Subcutaneous abdominal adipose tissue (tissue), 5 donors: Measurements from ENCODE around the gene ZFYVE28.

Source experiments
- H3K27ac ChIP-seq: one replicate; pipeline ENCODE4 v1.7.0; 2013; ENCODE audit warnings: low read depth, mild to moderate bottlenecking, inconsistent platforms, low read length, moderate library complexity
- H3K27me3 ChIP-seq, 5 donors: one replicate each; pipeline ENCODE4 v1.7.0; 2013; ENCODE audit warnings: low read length in 5 of 5, inconsistent platforms in 1 of 5; ENCODE audit not compliant: control insufficient read depth in 5 of 5, insufficient read depth in 4 of 5
- H3K36me3 ChIP-seq, 5 donors: one replicate each; pipeline ENCODE4 v1.7.0; 2013; ENCODE audit warnings: low read length in 5 of 5; ENCODE audit not compliant: control insufficient read depth in 5 of 5, insufficient read depth in 5 of 5
- H3K4me1 ChIP-seq, 5 donors: one replicate each; pipeline ENCODE4 v1.7.0; 2013; ENCODE audit warnings: low read length in 5 of 5, mild to moderate bottlenecking in 3 of 5, moderate library complexity in 1 of 5; ENCODE audit not compliant: control insufficient read depth in 5 of 5, insufficient read depth in 5 of 5
- H3K4me3 ChIP-seq, 5 donors: one replicate each; pipeline ENCODE4 v1.7.0; 2013; ENCODE audit warnings: low read length in 5 of 5, low read depth in 1 of 5
- H3K9ac ChIP-seq, 5 donors: one replicate each; pipeline ENCODE4 v1.7.0; 2013; ENCODE audit warnings: low read length in 5 of 5, mild to moderate bottlenecking in 4 of 5, moderate library complexity in 3 of 5
- H3K9me3 ChIP-seq, 5 donors: one replicate each; pipeline ENCODE4 v1.7.0; 2013; ENCODE audit warnings: low read length in 5 of 5; ENCODE audit not compliant: control insufficient read depth in 5 of 5
- donor health status: healthy.
- donor health status: healthy.
- donor health status: healthy.
- donor health status: healthy.
- donor health status: healthy.

The ZFYVE28 gene

DNA sequence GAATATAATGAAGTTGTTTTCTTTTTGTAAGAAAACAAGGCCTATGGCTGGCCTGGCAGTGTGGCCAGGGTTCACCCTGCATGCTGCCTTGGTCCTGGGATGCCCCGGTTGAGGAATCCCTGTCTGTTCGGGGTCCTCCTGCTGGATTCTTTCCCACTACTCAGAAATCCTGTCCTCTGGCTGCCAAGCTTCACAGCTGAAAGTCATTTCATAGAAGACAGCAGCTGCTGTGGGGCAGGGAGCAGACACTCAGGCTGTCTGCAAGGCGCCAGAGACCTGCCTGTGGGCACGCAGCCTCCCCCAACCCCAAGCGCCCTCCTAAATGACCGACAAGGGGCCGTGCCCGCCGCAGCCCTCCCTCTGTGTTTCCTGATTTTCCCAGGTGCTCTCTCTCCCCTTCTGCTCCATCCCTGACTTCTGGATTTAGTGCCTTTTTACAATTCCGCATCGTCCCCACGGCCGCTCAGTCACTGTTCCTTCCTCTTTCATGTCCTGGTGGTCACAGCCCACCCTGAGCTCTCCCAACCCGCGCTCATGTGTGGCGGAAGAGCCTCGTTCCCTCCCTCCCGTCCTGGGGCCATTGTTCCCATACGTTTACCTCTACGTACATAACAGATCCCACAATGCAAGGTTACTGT lies 27.5 kb downstream of the ZFYVE28 start:
- no peak overlapping the region for H3K4me3 ChIP-seq
- peaks cover 0 to 19% (median 11%) of the 10 kb centered on the region in 5 donors for H3K27me3 ChIP-seq
- H3K4me1 ChIP-seq: peaks cover 0 to 18% (median 8%) of the 10 kb centered on the region in 5 donors
- H3K36me3 ChIP-seq: no peaks in the 10 kb centered on the region
- H3K27ac ChIP-seq: no peak overlapping the region
- no peaks in the 10 kb centered on the region for H3K9me3 ChIP-seq
- no peak overlapping the region for H3K9ac ChIP-seq

DNA sequence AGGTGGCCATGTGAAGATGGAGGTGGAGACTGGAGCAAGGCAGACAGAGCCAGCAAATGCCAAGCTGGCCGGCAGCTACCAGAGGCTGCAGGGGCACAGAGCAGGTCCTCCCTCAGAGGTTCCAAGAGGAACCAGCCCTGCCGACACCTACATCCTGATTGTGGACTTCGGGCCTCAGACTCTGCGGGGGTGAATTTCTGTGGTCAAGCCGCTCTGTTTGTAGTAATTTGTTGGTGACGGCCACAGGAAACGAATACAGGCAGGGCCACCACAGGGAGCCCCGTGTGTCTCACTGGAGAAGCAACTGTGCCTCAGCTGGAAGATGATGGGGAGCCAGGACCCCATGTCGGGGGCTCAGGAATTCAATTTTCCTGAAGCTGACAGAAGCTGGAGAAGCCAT lies 28.3 kb downstream of the ZFYVE28 start:
- Histone ChIP-seq H3K9me3 (no peaks in the 10 kb centered on the region), H3K27me3 (peaks cover 0 to 19% (median 7%) of the 10 kb centered on the region in 5 donors), H3K36me3 (no peaks in the 10 kb centered on the region), H3K9ac (no peak overlapping the region), H3K4me3 (no peak overlapping the region), H3K27ac (no peak overlapping the region), H3K4me1 (peaks cover 0 to 18% (median 8%) of the 10 kb centered on the region in 5 donors)

DNA sequence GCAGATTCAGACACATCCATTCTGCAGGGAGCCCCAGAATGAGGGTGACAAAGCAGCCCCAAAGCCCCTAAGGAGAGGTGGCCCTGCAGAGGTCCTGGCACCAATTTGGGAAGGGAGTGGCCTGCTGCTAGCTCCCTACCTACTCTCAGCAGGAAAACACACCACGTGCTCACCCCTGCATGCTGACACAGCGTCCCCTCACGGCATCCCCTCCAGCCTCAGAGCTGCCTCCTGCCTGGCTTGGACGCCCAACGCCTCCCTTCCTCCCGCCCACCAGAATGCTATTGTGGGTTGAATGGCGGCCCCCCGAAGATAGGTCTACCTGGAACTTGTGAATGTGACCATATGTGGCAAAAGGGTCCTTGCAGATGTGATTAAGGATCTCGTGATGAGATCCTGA lies 28.8 kb downstream of the ZFYVE28 start:
- H3K36me3 ChIP-seq: no peaks in the 10 kb centered on the region
- H3K9ac ChIP-seq: no peak overlapping the region
- peaks cover 0 to 18% (median 7%) of the 10 kb centered on the region in 5 donors for H3K27me3 ChIP-seq
- H3K27ac ChIP-seq: no peak overlapping the region
- H3K9me3 ChIP-seq: no peaks in the 10 kb centered on the region
- peaks cover 0 to 18% (median 8%) of the 10 kb centered on the region in 5 donors for H3K4me1 ChIP-seq
- no peak overlapping the region for H3K4me3 ChIP-seq

GRCh38 chr4:2388429-2389182 lies 29.8 kb downstream of the ZFYVE28 start:
- H3K27me3 ChIP-seq: peaks cover 0 to 8% (median under 1%) of the 10 kb centered on the region in 5 donors
- no peak overlapping the region for H3K27ac ChIP-seq
- H3K9ac ChIP-seq: no peak overlapping the region
- no peaks in the 10 kb centered on the region for H3K9me3 ChIP-seq
- H3K4me3 ChIP-seq: peak overlapping the region in 1 of 5 donors; percentile 8
- H3K4me1 ChIP-seq: peaks cover 0 to 13% (median 3%) of the 10 kb centered on the region in 5 donors
- H3K36me3 ChIP-seq: no peaks in the 10 kb centered on the region

- H3K4me3 ChIP-seq: no peak overlapping the region
- H3K9ac ChIP-seq: no peak overlapping the region
- peaks cover 0 to 6% (median 0%) of the 10 kb centered on the region in 5 donors for H3K27me3 ChIP-seq
- peaks cover 0 to 8% (median 0%) of the 10 kb centered on the region in 5 donors for H3K4me1 ChIP-seq
- no peaks in the 10 kb centered on the region for H3K9me3 ChIP-seq
- no peaks in the 10 kb centered on the region for H3K36me3 ChIP-seq
- H3K27ac ChIP-seq: no peak overlapping the region
Measured at GRCh38 chr4:2387829-2388228, 30.6 kb downstream of the ZFYVE28 start.

DNA sequence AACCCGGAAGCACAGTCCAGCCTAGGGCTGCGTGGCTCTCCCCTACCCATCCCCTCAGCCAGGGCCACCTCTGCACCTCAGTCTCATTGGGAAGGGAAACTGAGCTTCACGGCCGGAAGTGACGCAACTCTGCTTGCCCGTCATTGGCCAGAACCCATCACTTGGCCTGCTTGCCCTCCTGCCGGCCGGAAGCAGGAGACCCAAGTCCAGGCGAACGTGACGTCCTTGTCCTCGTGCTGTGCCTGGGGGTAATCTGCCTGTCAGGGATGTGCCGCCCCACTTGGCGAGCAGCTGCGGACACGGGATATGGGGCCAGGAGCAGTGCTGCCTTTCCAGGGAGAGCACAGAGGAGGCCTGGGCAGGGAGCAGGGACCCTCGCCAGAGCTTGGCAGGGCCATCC lies 31.2 kb downstream of the ZFYVE28 start:
- Histone ChIP-seq H3K4me3 (no peak overlapping the region), H3K9me3 (no peaks in the 10 kb centered on the region), H3K27me3 (peaks cover 0 to 6% (median 0%) of the 10 kb centered on the region in 5 donors), H3K36me3 (no peaks in the 10 kb centered on the region), H3K4me1 (peaks cover 0 to 8% (median 0%) of the 10 kb centered on the region in 5 donors), H3K27ac (no peak overlapping the region), H3K9ac (no peak overlapping the region)

GRCh38 chr4:2386717-2387116 lies 31.7 kb downstream of the ZFYVE28 start:
- Histone ChIP-seq H3K36me3 (no peaks in the 10 kb centered on the region), H3K9me3 (no peaks in the 10 kb centered on the region), H3K4me1 (peaks cover 0 to 8% (median 0%) of the 10 kb centered on the region in 5 donors), H3K27me3 (peaks cover 0 to 6% (median 0%) of the 10 kb centered on the region in 5 donors), H3K27ac (no peak overlapping the region), H3K9ac (no peak overlapping the region), H3K4me3 (no peak overlapping the region)

- H3K4me3 ChIP-seq: no peak overlapping the region
- no peak overlapping the region for H3K9ac ChIP-seq
- peaks cover 0 to 8% (median 0%) of the 10 kb centered on the region in 5 donors for H3K4me1 ChIP-seq
- H3K36me3 ChIP-seq: no peaks in the 10 kb centered on the region
- H3K27ac ChIP-seq: no peak overlapping the region
- no peaks in the 10 kb centered on the region for H3K9me3 ChIP-seq
- H3K27me3 ChIP-seq: no peaks in the 10 kb centered on the region
Measured at GRCh38 chr4:2385516-2385915, 32.9 kb downstream of the ZFYVE28 start.

DNA sequence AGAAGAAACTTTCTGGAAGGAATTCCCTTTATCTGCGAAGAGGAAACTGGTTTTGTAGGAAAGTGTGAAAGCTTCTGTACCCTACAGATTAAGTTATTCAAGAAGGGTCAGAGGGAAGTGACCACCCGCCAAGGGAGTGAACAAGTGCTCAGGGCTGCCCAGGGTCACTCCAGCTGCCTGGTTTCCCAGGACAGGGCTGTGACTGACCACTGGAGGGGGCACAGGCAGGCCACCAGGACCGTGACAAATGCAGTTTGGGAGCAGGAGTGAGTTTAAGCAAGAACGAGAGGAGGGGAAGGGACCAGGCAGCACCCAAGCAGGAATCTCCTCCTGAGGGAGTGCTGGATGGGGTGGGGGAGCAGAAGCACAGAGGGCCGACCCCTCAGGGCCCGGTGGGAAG lies 34.2 kb downstream of the ZFYVE28 start:
- Histone ChIP-seq H3K9ac (no peak overlapping the region), H3K27ac (no peak overlapping the region), H3K36me3 (no peaks in the 10 kb centered on the region), H3K4me3 (no peak overlapping the region), H3K4me1 (peaks cover 0 to 8% (median 0%) of the 10 kb centered on the region in 5 donors), H3K27me3 (no peaks in the 10 kb centered on the region), H3K9me3 (no peaks in the 10 kb centered on the region)

- no peak overlapping the region for H3K4me3 ChIP-seq
- H3K4me1 ChIP-seq: peaks cover 0 to 6% (median 0%) of the 10 kb centered on the region in 5 donors
- H3K27ac ChIP-seq: no peak overlapping the region
- no peaks in the 10 kb centered on the region for H3K27me3 ChIP-seq
- H3K9me3 ChIP-seq: no peaks in the 10 kb centered on the region
- no peak overlapping the region for H3K9ac ChIP-seq
- no peaks in the 10 kb centered on the region for H3K36me3 ChIP-seq
Measured at GRCh38 chr4:2383760-2384159, 34.7 kb downstream of the ZFYVE28 start.
